ENCODE data around the gene ERF. TPM values are rescaled to one million over a fixed set of nuclear protein-coding genes. Genes with fewer than 3 reads are reported as not detected.

Gene ERF
- total and polyA plus RNA-seq, 2 of the 8 experiments (the other 6 are each of a cell fraction or from before 2014, with no cell fraction given) = 43.7 to 62.7 TPM

- Histone ChIP-seq H3K9me3 (ENCODE audit: insufficient read depth in 2 of 2, low read depth in 1 of 2, low read length in 1 of 2) (no peaks in the 10 kb centered on the region), H2BK5ac (ENCODE audit: low read depth, low read length) (0 out of 2 replicates have a peak overlapping the region, but pooled peaks have one; percentile 49), H3K18ac (ENCODE audit: extremely low read depth, low read length) (no peak overlapping the region), H3K79me1 (ENCODE audit: low read depth, low read length) (peaks cover 15% of the 10 kb centered on the region), H2BK120ac (replicated peaks; ENCODE audit: low read depth, low read length) (no peak overlapping the region), H3K27ac (ENCODE audit: low read depth, low read length) (no peak overlapping the region), H3K4me1 (replicated peaks in 1 of 4; ENCODE audit: control insufficient read depth in 3 of 4, insufficient read depth in 4 of 4, low read length in 3 of 4) (peaks cover 11 to 30% (median 22%) of the 10 kb centered on the region in 4 experiments), H3K14ac (ENCODE audit: insufficient read length) (no peak overlapping the region), H3K9ac (replicated peaks in 1 of 4; ENCODE audit: extremely low read depth in 1 of 4, low read depth in 3 of 4, low read length in 3 of 4) (no peak overlapping the region), H4K5ac (ENCODE audit: insufficient read length, low read depth, low read length) (no peak overlapping the region), H4K91ac (replicated peaks; ENCODE audit: insufficient read length, low read length) (no peak overlapping the region), H2BK20ac (ENCODE audit: low read length) (no peak overlapping the region), H3K79me2 (ENCODE audit: control insufficient read depth in 1 of 2, insufficient read depth in 2 of 2, low read length in 2 of 2) (peaks cover 4 to 33% of the 10 kb centered on the region in 2 experiments; a peak in 3 of 4 replicates), H3K4me2 (ENCODE audit: insufficient read depth in 1 of 2, low read depth in 2 of 2, low read length in 2 of 2) (no peak overlapping the region), H3K56ac (replicated peaks; ENCODE audit: insufficient read length, low read depth, low read length) (no peak overlapping the region), H3K4me3 (ENCODE audit: extremely low read depth in 1 of 4, insufficient read depth in 2 of 4, low read depth in 3 of 4, low read length in 4 of 4) (no peak overlapping the region), H2BK15ac (ENCODE audit: low read length) (no peak overlapping the region), H3K23ac (ENCODE audit: insufficient read length) (no peak overlapping the region), H3K27me3 (replicated peaks in 1 of 4; ENCODE audit: control insufficient read depth in 3 of 4, extremely low read depth in 1 of 4, insufficient read depth in 3 of 4, low read length in 3 of 4) (no peaks in the 10 kb centered on the region), H3K36me3 (ENCODE audit: control insufficient read depth in 2 of 4, insufficient read depth in 4 of 4, low read length in 3 of 4) (peaks cover 0 to 20% (median 4%) of the 10 kb centered on the region in 4 experiments; a peak in 4 of 8 replicates), H2BK12ac (ENCODE audit: low read depth, low read length) (no peak overlapping the region), H4K20me1 (replicated peaks in 1 of 2; ENCODE audit: control insufficient read depth in 1 of 2, insufficient read depth in 2 of 2, low read length in 2 of 2) (peaks cover 6 to 19% of the 10 kb centered on the region in 2 experiments), H3K4ac (replicated peaks; ENCODE audit: insufficient read length, low read depth, low read length) (no peak overlapping the region), H2AFZ (ENCODE audit: low read length) (no peak overlapping the region), H3K23me2 (ENCODE audit: low read depth, low read length) (peaks cover 7% of the 10 kb centered on the region; the same call in 1 of the 2 replicates), H2AK5ac (ENCODE audit: low read depth, low read length) (no peak overlapping the region; the same call in 1 of the 2 replicates), H4K8ac (ENCODE audit: extremely low read depth, insufficient read depth, low read length) (peak overlapping the region; percentile 15; the same call in 1 of the 2 replicates)
- POLR2A ChIA-PET (ENCODE audit: partially characterized antibody) = interaction anchor here (0.8 to 4.4 kb wide), 8 partner anchors 21 to 141 kb away, joined by 3 to 15 read pairs (median 4); partner anchors contain the start of genes PAFAH1B3, PRR19 and ZNF526
- CTCF ChIA-PET (ENCODE audit: partially characterized antibody) = interaction anchor here (0.6 to 11.8 kb wide), 11 partner anchors 9 to 697 kb away, joined by 3 to 260 read pairs (median 4); partner anchors contain the start of gene ERF
- no peak for DNase-seq (ENCODE audit: low read depth in 1 of 2, low spot score in 2 of 2)
- TF ChIP-seq GTF2F1 (IDR thresholded peaks at IDR 0.05; ENCODE audit: borderline replicate concordance, low read depth, low read length) (no peak), TEAD4 (IDR thresholded peaks at IDR 0.05; ENCODE audit: low read depth, low read length) (no peak), CHD1 (IDR thresholded peaks at IDR 0.05; ENCODE audit: low read depth, low read length) (no peak), E2F6 (IDR thresholded peaks at IDR 0.05) (no peak), KDM1A (IDR thresholded peaks at IDR 0.05; ENCODE audit: borderline replicate concordance, low read length) (no peak), HDAC2 (IDR thresholded peaks at IDR 0.05; ENCODE audit: borderline replicate concordance in 1 of 2, low read depth in 2 of 2, low read length in 2 of 2) (no peak), CTBP2 (IDR thresholded peaks at IDR 0.05; ENCODE audit: borderline replicate concordance, insufficient read depth, insufficient read length, low read length) (no peak), SIX5 (IDR thresholded peaks at IDR 0.05; ENCODE audit: low read depth, low read length) (no peak)
- no peak for FAIRE-seq
- WGBS, 2 experiments (ENCODE audit: extremely low coverage in 1 of 2, insufficient coverage in 1 of 2, insufficient read length in 1 of 2, insufficient replicate concordance in 2 of 2, low coverage in 1 of 2, low lambda C conversion rate in 2 of 2, missing lambda C conversion rate in 1 of 2) = 89% methylated on average over 15 of the region's 15 CpGs; no CpG with 5 or more reads in 1 of the 2 experiments
Measured at GRCh38 chr19:42250183-42250665, 4.7 kb downstream of the ERF start.
